Duodenal mucosa (tissue), 2 donors: ENCODE measurements around the gene RSBN1.

ENCODE experiments used
- H3K27ac ChIP-seq: one replicate; pipeline ENCODE4 v1.7.0; 2013; ENCODE audit warnings: low read depth, low read length
- H3K27me3 ChIP-seq, 2 donors: one replicate each; pipeline ENCODE4 v1.7.0; 2013; ENCODE audit warnings: low read length in 2 of 2, control low read depth in 1 of 2; ENCODE audit not compliant: insufficient read depth in 2 of 2, control insufficient read depth in 1 of 2
- H3K36me3 ChIP-seq, 2 donors: one replicate each; pipeline ENCODE4 v1.7.0; 2013; ENCODE audit warnings: low read length in 2 of 2, control low read depth in 1 of 2; ENCODE audit not compliant: insufficient read depth in 2 of 2, control insufficient read depth in 1 of 2
- H3K4me1 ChIP-seq, 2 donors: one replicate each; pipeline ENCODE4 v1.7.0; 2013; ENCODE audit warnings: low read length in 2 of 2, control low read depth in 1 of 2; ENCODE audit not compliant: insufficient read depth in 2 of 2, control insufficient read depth in 1 of 2
- H3K4me3 ChIP-seq, 2 donors: one replicate each; pipeline ENCODE4 v1.7.0; 2013; ENCODE audit warnings: low read length in 2 of 2, low read depth in 1 of 2
- H3K9ac ChIP-seq, 2 donors: one replicate each; pipeline ENCODE4 v1.7.0; 2013; ENCODE audit warnings: low read length in 2 of 2, low read depth in 1 of 2
- H3K9me3 ChIP-seq, 2 donors: one replicate each; pipeline ENCODE4 v1.7.0; 2013; ENCODE audit warnings: low read length in 2 of 2, control low read depth in 1 of 2; ENCODE audit not compliant: control insufficient read depth in 1 of 2

The RSBN1 gene

GRCh38 chr1:113714606-113715269, 97.5 kb downstream of the RSBN1 start:
- no peak overlapping the region for H3K9ac ChIP-seq
- H3K36me3 ChIP-seq, result peaks cover 0 to 15% of the 10 kb centered on the region in 2 donors
- H3K9me3 ChIP-seq, result no peaks in the 10 kb centered on the region
- no peaks in the 10 kb centered on the region for H3K4me1 ChIP-seq
- H3K4me3 ChIP-seq, result no peak overlapping the region
- no peaks in the 10 kb centered on the region for H3K27me3 ChIP-seq
- no peak overlapping the region for H3K27ac ChIP-seq
